Measurements from ENCODE around the gene RNF157. TPM values are rescaled to one million over a fixed set of nuclear protein-coding genes. Genes with fewer than 3 reads are reported as not detected.

Gene RNF157
- total RNA-seq, 1 experiment from 2014 or later, result 0.86 TPM

GRCh38 chr17:76161619-76162266 lies 78.5 kb downstream of the RNF157 start:
- Histone ChIP-seq H3K9ac (ENCODE audit: low read length) (no peak overlapping the region), H2AFZ (ENCODE audit: low read depth, low read length, poor library complexity, severe bottlenecking) (no peak overlapping the region), H3K27ac (ENCODE audit: low read depth, low read length) (no peak overlapping the region), H4K20me1 (ENCODE audit: insufficient read depth) (no peaks in the 10 kb centered on the region), H3K4me3 (replicated peaks in 1 of 2; ENCODE audit: low read depth in 1 of 2, low read length in 2 of 2) (no peak overlapping the region), H3K4me1 (ENCODE audit: control insufficient read depth in 1 of 2, insufficient read depth in 2 of 2, low read length in 2 of 2) (no peaks in the 10 kb centered on the region), H3K9me3 (ENCODE audit: control insufficient read depth in 1 of 2, insufficient read depth in 1 of 2, low read depth in 1 of 2, low read length in 2 of 2) (no peaks in the 10 kb centered on the region), H3K79me2 (ENCODE audit: insufficient read depth, low read length) (no peaks in the 10 kb centered on the region), H3K36me3 (ENCODE audit: control insufficient read depth in 1 of 2, insufficient read depth in 2 of 2, low read length in 2 of 2) (no peaks in the 10 kb centered on the region), H3K27me3 (ENCODE audit: insufficient read depth, low read length) (no peaks in the 10 kb centered on the region), H3K4me2 (ENCODE audit: low read length) (no peak overlapping the region), H3K9me2 (ENCODE audit: insufficient read depth) (no peaks in the 10 kb centered on the region)
- ATAC-seq (no peak), DNase-seq (ENCODE audit: low read depth, low spot score) (no peak)
- TF ChIP-seq EZH2phosphoT487 (IDR thresholded peaks at IDR 0.05; ENCODE audit: borderline replicate concordance), result no peak
- TF ChIP-seq, protein P1, sequence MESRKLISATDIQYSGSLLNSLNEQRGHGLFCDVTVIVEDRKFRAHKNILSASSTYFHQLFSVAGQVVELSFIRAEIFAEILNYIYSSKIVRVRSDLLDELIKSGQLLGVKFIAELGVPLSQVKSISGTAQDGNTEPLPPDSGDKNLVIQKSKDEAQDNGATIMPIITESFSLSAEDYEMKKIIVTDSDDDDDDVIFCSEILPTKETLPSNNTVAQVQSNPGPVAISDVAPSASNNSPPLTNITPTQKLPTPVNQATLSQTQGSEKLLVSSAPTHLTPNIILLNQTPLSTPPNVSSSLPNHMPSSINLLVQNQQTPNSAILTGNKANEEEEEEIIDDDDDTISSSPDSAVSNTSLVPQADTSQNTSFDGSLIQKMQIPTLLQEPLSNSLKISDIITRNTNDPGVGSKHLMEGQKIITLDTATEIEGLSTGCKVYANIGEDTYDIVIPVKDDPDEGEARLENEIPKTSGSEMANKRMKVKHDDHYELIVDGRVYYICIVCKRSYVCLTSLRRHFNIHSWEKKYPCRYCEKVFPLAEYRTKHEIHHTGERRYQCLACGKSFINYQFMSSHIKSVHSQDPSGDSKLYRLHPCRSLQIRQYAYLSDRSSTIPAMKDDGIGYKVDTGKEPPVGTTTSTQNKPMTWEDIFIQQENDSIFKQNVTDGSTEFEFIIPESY (IDR thresholded peaks at IDR 0.05; ENCODE audit: extremely low read depth, insufficient replicate concordance, low read length), result no peak
- TF ChIP-seq TCF7L2 (IDR thresholded peaks at IDR 0.05; ENCODE audit: borderline replicate concordance, extremely low read depth, insufficient read depth, insufficient read length), result no peak
- no peak for TF ChIP-seq POLR2AphosphoS5 (IDR thresholded peaks at IDR 0.05; ENCODE audit: low read depth, low read length)
- TF ChIP-seq ZFX (IDR thresholded peaks at IDR 0.05), result no peak
- TF ChIP-seq CEBPB (IDR thresholded peaks at IDR 0.05; ENCODE audit: low read depth), result no peak
- TF ChIP-seq MAX (IDR thresholded peaks at IDR 0.05), result no peak
- TF ChIP-seq, protein P2, sequence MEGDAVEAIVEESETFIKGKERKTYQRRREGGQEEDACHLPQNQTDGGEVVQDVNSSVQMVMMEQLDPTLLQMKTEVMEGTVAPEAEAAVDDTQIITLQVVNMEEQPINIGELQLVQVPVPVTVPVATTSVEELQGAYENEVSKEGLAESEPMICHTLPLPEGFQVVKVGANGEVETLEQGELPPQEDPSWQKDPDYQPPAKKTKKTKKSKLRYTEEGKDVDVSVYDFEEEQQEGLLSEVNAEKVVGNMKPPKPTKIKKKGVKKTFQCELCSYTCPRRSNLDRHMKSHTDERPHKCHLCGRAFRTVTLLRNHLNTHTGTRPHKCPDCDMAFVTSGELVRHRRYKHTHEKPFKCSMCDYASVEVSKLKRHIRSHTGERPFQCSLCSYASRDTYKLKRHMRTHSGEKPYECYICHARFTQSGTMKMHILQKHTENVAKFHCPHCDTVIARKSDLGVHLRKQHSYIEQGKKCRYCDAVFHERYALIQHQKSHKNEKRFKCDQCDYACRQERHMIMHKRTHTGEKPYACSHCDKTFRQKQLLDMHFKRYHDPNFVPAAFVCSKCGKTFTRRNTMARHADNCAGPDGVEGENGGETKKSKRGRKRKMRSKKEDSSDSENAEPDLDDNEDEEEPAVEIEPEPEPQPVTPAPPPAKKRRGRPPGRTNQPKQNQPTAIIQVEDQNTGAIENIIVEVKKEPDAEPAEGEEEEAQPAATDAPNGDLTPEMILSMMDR (IDR thresholded peaks at IDR 0.05 in 2 of 3, conservative IDR thresholded peaks at IDR 0.05 in 1 of 3; ENCODE audit: borderline replicate concordance in 1 of 3, insufficient read depth in 1 of 3, low read depth in 2 of 3, low read length in 2 of 3), result no peak
- no peak for TF ChIP-seq FOSL1 (IDR thresholded peaks at IDR 0.05; ENCODE audit: low read depth)
- TF ChIP-seq ELF1 (IDR thresholded peaks at IDR 0.05; ENCODE audit: borderline replicate concordance, low read depth), result no peak
- TF ChIP-seq YY1 (IDR thresholded peaks at IDR 0.05; ENCODE audit: extremely low read depth, insufficient replicate concordance, low read depth, low read length), result no peak
- no peak for TF ChIP-seq POLR2A (IDR thresholded peaks at IDR 0.05; ENCODE audit: borderline replicate concordance, extremely low read depth, insufficient read depth, insufficient read length)
- no peak for TF ChIP-seq EGR1 (IDR thresholded peaks at IDR 0.05; ENCODE audit: low read depth)
- TF ChIP-seq SP1 (IDR thresholded peaks at IDR 0.05; ENCODE audit: low read depth), result no peak
- no peak for TF ChIP-seq JUND (IDR thresholded peaks at IDR 0.05)
- TF ChIP-seq SRF (IDR thresholded peaks at IDR 0.05; ENCODE audit: low read depth), result no peak
- intact Hi-C loops (cut with micrococcal nuclease), result no loop called here
- ChIA-PET POLR2A (no interaction called here), CTCF (no interaction called here), RAD21 (ENCODE audit: low non-redundant PET in 1 of 2, low total read pairs in 2 of 2, uncharacterized antibody in 2 of 2, unreplicated experiment in 2 of 2) (no interaction called here)
- BruUV-seq (replicated peaks), result no TSS peak

Data from HCT116 (cell line).